Activated CD8-positive, alpha-beta T cell treated with anti-CD3 and anti-CD28 coated beads for 36 hours (primary cell): Measurements from ENCODE around the gene WDR77. TPM values are rescaled to one million over a fixed set of nuclear protein-coding genes. Genes with fewer than 3 reads are reported as not detected.

Source experiments
- ATAC-seq: fragments of 200-7000 bp; cut with Tn5 transposase; one replicate; pipeline ENCODE4 v1.10.0; 2021; ENCODE audit warnings: mild to moderate bottlenecking, moderate library complexity
- CTCF ChIA-PET: fragments of 350-600 bp; sonication (Branson Sonifier 250); formaldehyde crosslinking; loops from one replicate; lab custom pipeline; 2021; ENCODE audit warnings: antibody characterized with exemption; lab: Charles Lee
- POLR2A ChIA-PET: fragments of 350-600 bp; sonication (Branson Sonifier 250); formaldehyde crosslinking; loops from one replicate; lab custom pipeline; 2021; ENCODE audit warnings: antibody characterized with exemption; lab: Charles Lee
- DNase-seq: peaks from one replicate; pipeline ENCODE4 v3.0.0-alpha.2; 2020
- H3K27ac Mint-ChIP-seq: one replicate; pipeline ENCODE4 v1.8.0; 2021; ENCODE audit warnings: mild to moderate bottlenecking, mixed read lengths
- H3K27me3 Mint-ChIP-seq: one replicate; pipeline ENCODE4 v1.8.0; 2021; ENCODE audit warnings: mixed read lengths
- H3K36me3 Mint-ChIP-seq: one replicate; pipeline ENCODE4 v1.8.0; 2021; ENCODE audit warnings: low read depth, mixed read lengths
- H3K4me1 Mint-ChIP-seq: one replicate; pipeline ENCODE4 v1.8.0; 2021; ENCODE audit warnings: low read depth, mixed read lengths
- H3K4me3 Mint-ChIP-seq: one replicate; pipeline ENCODE4 v1.8.0; 2021; ENCODE audit warnings: mild to moderate bottlenecking, moderate library complexity, mixed read lengths
- H3K9me3 Mint-ChIP-seq: one replicate; pipeline ENCODE4 v1.8.0; 2021; ENCODE audit warnings: mixed read lengths
- CTCF ChIP-seq: fragments of 200-600 bp; IDR thresholded peaks from one replicate; pipeline ENCODE4 v1.8.0; 2022; ENCODE audit warnings: antibody characterized with exemption, mild to moderate bottlenecking
- intact Hi-C: fragments of 100-400 bp; cut with micrococcal nuclease; formaldehyde crosslinking; loops from one replicate; pipeline ENCODE4 v1.10.0; 2022
- total RNA-seq, 2 experiments: library from RNA; stranded (reverse); gene quantifications; one replicate each; pipeline ENCODE4 v1.2.3, GENCODE V29; 2021

WDR77 gene
- total RNA-seq, 2 experiments from 2014 or later = 54.0 to 54.6 TPM

GRCh38 chr1:111490220-111490619 is 41.2 kb upstream of the WDR77 start:
- H3K27ac Mint-ChIP-seq = no peak overlapping the region
- no peaks in the 10 kb centered on the region for H3K36me3 Mint-ChIP-seq
- peaks cover 5% of the 10 kb centered on the region for H3K9me3 Mint-ChIP-seq
- DNase-seq (no peak), ATAC-seq (no peak)
- no peak for TF ChIP-seq CTCF
- no peaks in the 10 kb centered on the region for H3K4me1 Mint-ChIP-seq
- H3K27me3 Mint-ChIP-seq = no peaks in the 10 kb centered on the region
- intact Hi-C loops = no loop called here
- H3K4me3 Mint-ChIP-seq = no peak overlapping the region
- ChIA-PET POLR2A (interaction anchor here (1.0 to 1.2 kb wide), 3 partner anchors 11 to 17 kb away, joined by 3 to 5 read pairs (median 3); no protein-coding TSS in a partner anchor), CTCF (interaction anchor here (0.7 to 2.0 kb wide), 4 partner anchors 8 to 18 kb away, joined by 3 to 7 read pairs (median 4); no protein-coding TSS in a partner anchor)

GRCh38 chr1:111489604-111490003 is 40.5 kb upstream of the WDR77 start:
- Mint-ChIP-seq H3K4me3 (no peak overlapping the region), H3K27me3 (no peaks in the 10 kb centered on the region), H3K27ac (no peak overlapping the region), H3K36me3 (no peaks in the 10 kb centered on the region), H3K9me3 (no peaks in the 10 kb centered on the region), H3K4me1 (no peaks in the 10 kb centered on the region)
- ChIA-PET POLR2A (interaction anchor here (1.0 to 1.1 kb wide), 2 partner anchors 13 to 18 kb away, joined by 3 to 5 read pairs; no protein-coding TSS in a partner anchor), CTCF (interaction anchor here (0.7 to 2.0 kb wide), 3 partner anchors 9 to 19 kb away, joined by 3 to 7 read pairs (median 3); no protein-coding TSS in a partner anchor)
- TF ChIP-seq CTCF = no peak
- DNase-seq (no peak), ATAC-seq (no peak)
- intact Hi-C loops = no loop called here

- Mint-ChIP-seq H3K36me3 (no peaks in the 10 kb centered on the region), H3K27me3 (no peaks in the 10 kb centered on the region), H3K9me3 (no peaks in the 10 kb centered on the region), H3K4me3 (no peak overlapping the region), H3K4me1 (no peaks in the 10 kb centered on the region), H3K27ac (no peak overlapping the region)
- ChIA-PET POLR2A (interaction anchor here (0.7 kb wide), 1 partner anchor 25 kb away, joined by 3 read pairs; no protein-coding TSS in a partner anchor), CTCF (interaction anchor here (0.7 to 1.3 kb wide), 3 partner anchors 12 to 259 kb away, joined by 3 to 4 read pairs (median 3); no protein-coding TSS in a partner anchor)
- TF ChIP-seq CTCF = no peak
- intact Hi-C loops = no loop called here
- ATAC-seq = no peak
- no peak for DNase-seq
Observed at GRCh38 chr1:111488669-111489068, 39.6 kb upstream of the WDR77 start.

GRCh38 chr1:111487133-111487532 is 38.1 kb upstream of the WDR77 start:
- TF ChIP-seq CTCF = no peak
- ChIA-PET CTCF (interaction anchor here (1.0 to 2.2 kb wide), 2 partner anchors 9 to 11 kb away, joined by 3 to 7 read pairs; no protein-coding TSS in a partner anchor), POLR2A (no interaction called here)
- Mint-ChIP-seq H3K4me1 (peaks cover 2% of the 10 kb centered on the region), H3K9me3 (no peaks in the 10 kb centered on the region), H3K4me3 (no peak overlapping the region), H3K27me3 (no peaks in the 10 kb centered on the region), H3K27ac (no peak overlapping the region), H3K36me3 (no peaks in the 10 kb centered on the region)
- ATAC-seq = no peak
- no peak for DNase-seq
- intact Hi-C loops = no loop called here

- TF ChIP-seq CTCF = no peak
- POLR2A ChIA-PET = interaction anchor here (1.6 kb wide), 1 partner anchor 10 kb away, joined by 5 read pairs; no protein-coding TSS in a partner anchor
- ATAC-seq = no peak
- CTCF ChIA-PET = interaction anchor here (1.9 to 2.2 kb wide), 4 partner anchors 9 to 283 kb away, joined by 5 to 11 read pairs (median 8); no protein-coding TSS in a partner anchor
- Mint-ChIP-seq H3K27me3 (no peaks in the 10 kb centered on the region), H3K27ac (no peak overlapping the region), H3K9me3 (no peaks in the 10 kb centered on the region), H3K36me3 (no peaks in the 10 kb centered on the region), H3K4me3 (no peak overlapping the region), H3K4me1 (peaks cover 6% of the 10 kb centered on the region)
- intact Hi-C loops = no loop called here
- DNase-seq = no peak
Observed at GRCh38 chr1:111486431-111486830, 37.4 kb upstream of the WDR77 start.
